GM12891 (cell line): ENCODE measurements around the gene PLA2G12A.

Source experiments
- PAX5 ChIP-seq: IDR thresholded peaks from 2 replicates; pipeline ENCODE4 v1.6.1; 2011; ENCODE audit warnings: low read length, moderate library complexity, mild to moderate bottlenecking; ENCODE audit not compliant: insufficient read depth, severe bottlenecking
- POLR2A ChIP-seq: IDR thresholded peaks from 2 replicates; pipeline ENCODE4 v1.6.1; 2011; ENCODE audit warnings: low read depth, low read length, control low read depth
- POLR2AphosphoS5 ChIP-seq: IDR thresholded peaks from 2 replicates; pipeline ENCODE4 v1.6.1; 2011; ENCODE audit warnings: low read depth, low read length, control low read depth
- TAF1 ChIP-seq: IDR thresholded peaks from 2 replicates; pipeline ENCODE4 v1.6.1; 2011; ENCODE audit warnings: low read depth, low read length, control low read depth

DNA sequence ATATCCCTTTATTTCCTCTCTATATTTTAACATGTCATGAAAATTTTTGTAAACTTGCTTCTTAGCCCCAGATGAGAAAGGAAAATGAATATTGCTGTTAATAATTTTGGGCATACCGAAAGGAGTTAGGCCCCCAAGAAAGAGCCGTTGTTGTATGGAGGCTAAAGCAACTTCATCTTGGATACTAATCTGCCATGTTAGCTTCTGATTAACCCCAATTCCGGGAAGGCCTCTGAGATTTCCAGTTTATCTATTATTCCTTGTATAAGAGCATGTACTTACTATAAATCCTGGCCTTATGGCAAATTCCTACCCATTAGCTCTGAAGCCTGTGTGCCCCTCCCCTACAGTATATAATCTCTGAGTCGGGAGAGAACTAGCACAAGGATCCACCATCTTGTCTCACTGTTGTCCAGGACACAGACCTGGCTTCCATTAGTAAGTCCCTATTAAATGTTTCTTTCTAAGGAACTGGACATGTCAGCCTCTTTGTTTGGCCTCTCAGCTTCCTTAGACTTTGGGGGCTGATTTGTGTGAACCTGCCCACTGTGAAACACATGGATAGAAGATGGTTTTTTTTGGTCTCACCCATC, 20.9 kb upstream of the PLA2G12A start:
- TF ChIP-seq POLR2A (no peak), TAF1 (no peak), POLR2AphosphoS5 (no peak), PAX5 (no peak)
